T-helper 22 cell (primary cell): ENCODE measurements around the gene NDUFAF3.

Experiments used
- DNase-seq: peaks from one replicate; pipeline ENCODE4 v3.0.0-alpha.2; 2020; ENCODE audit warnings: low read depth

The NDUFAF3 gene

GRCh38 chr3:49017971-49018706, 3.8 kb upstream of the NDUFAF3 start, which contains the start of gene DALRD3:
Gene DALRD3 (minus strand): TSS chr3:49018580. CDS start chr3:49018564, 16 bp downstream.
- peak; percentile 48 for DNase-seq

- no peak for DNase-seq
Observed at GRCh38 chr3:49018707-49019006, 3.3 kb upstream of the NDUFAF3 start.

- DNase-seq: no peak
Observed at GRCh38 chr3:49019941-49020329, 2.0 kb upstream of the NDUFAF3 start.

GRCh38 chr3:49020330-49021212, 1.4 kb upstream of the NDUFAF3 start:
- DNase-seq: no peak

GRCh38 chr3:49021213-49021812, 608 bp upstream of the NDUFAF3 start:
- peak; percentile 97 for DNase-seq

GRCh38 chr3:49022688-49023171, 809 bp downstream of the NDUFAF3 start:
- no peak for DNase-seq

GRCh38 chr3:49023775-49024174, 1.9 kb downstream of the NDUFAF3 start:
- DNase-seq: no peak

GRCh38 chr3:49024449-49024848, 2.5 kb downstream of the NDUFAF3 start:
- DNase-seq: no peak

GRCh38 chr3:49025005-49025792, 3.3 kb downstream of the NDUFAF3 start:
- no peak for DNase-seq

- no peak for DNase-seq
Observed at GRCh38 chr3:49025793-49026520, 4.0 kb downstream of the NDUFAF3 start.

GRCh38 chr3:49026536-49026935, 4.6 kb downstream of the NDUFAF3 start:
- no peak for DNase-seq

- no peak for DNase-seq
Observed at GRCh38 chr3:49027634-49028033, 5.7 kb downstream of the NDUFAF3 start.

- no peak for DNase-seq
Observed at GRCh38 chr3:49028298-49028672, 6.4 kb downstream of the NDUFAF3 start.

- peak; percentile 83 for DNase-seq
Observed at GRCh38 chr3:49028673-49029562, 7.0 kb downstream of the NDUFAF3 start, which contains the start of gene IMPDH2. Gene IMPDH2 (minus strand): TSS chr3:49029398. CDS start chr3:49029350, 48 bp downstream.

GRCh38 chr3:49029563-49029884, 7.6 kb downstream of the NDUFAF3 start:
- DNase-seq: no peak

- DNase-seq: no peak
Observed at GRCh38 chr3:49030321-49030720, 8.4 kb downstream of the NDUFAF3 start.

GRCh38 chr3:49032646-49033304, 10.9 kb downstream of the NDUFAF3 start:
- no peak for DNase-seq

- no peak for DNase-seq
Observed at GRCh38 chr3:49034650-49035049, 12.7 kb downstream of the NDUFAF3 start.

- no peak for DNase-seq
Observed at GRCh38 chr3:49035281-49035680, 13.4 kb downstream of the NDUFAF3 start.

- DNase-seq: no peak
Observed at GRCh38 chr3:49053543-49053942, 31.6 kb downstream of the NDUFAF3 start.
